Measurements from ENCODE around the gene HS2ST1.

The HS2ST1 gene

DNA sequence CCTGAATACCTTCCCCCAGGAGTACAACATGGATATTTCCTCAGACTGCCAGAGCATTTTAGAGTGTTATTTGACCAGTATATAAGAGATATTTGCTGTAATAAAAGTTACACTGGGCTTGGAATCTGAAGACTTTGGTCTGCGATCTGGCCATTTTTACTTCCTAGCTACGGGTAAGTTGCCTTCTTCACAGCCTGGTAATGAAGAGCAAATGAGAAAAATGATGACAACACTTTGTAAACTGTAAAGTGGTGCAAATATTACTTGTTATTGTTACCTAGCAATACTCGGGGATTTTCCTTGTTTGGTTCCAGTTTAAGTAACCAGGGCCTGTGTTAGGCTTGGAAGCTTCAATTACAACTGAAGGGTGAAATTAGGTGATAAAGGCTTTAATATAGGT, 233.4 kb downstream of the HS2ST1 start:
- TF ChIP-seq, protein P1, sequence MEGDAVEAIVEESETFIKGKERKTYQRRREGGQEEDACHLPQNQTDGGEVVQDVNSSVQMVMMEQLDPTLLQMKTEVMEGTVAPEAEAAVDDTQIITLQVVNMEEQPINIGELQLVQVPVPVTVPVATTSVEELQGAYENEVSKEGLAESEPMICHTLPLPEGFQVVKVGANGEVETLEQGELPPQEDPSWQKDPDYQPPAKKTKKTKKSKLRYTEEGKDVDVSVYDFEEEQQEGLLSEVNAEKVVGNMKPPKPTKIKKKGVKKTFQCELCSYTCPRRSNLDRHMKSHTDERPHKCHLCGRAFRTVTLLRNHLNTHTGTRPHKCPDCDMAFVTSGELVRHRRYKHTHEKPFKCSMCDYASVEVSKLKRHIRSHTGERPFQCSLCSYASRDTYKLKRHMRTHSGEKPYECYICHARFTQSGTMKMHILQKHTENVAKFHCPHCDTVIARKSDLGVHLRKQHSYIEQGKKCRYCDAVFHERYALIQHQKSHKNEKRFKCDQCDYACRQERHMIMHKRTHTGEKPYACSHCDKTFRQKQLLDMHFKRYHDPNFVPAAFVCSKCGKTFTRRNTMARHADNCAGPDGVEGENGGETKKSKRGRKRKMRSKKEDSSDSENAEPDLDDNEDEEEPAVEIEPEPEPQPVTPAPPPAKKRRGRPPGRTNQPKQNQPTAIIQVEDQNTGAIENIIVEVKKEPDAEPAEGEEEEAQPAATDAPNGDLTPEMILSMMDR (conservative IDR thresholded peaks at IDR 0.05; ENCODE audit: low read depth), result no peak
- ChIA-PET CTCF (interaction anchor here (0.7 kb wide), 1 partner anchor 8 kb away, joined by 3 read pairs; no protein-coding TSS in a partner anchor), POLR2A (ENCODE audit: low non-redundant PET) (no interaction called here)
- no peak overlapping the region for H3K27ac ChIP-seq
- no peak for DNase-seq (ENCODE audit: low spot score)

DNA sequence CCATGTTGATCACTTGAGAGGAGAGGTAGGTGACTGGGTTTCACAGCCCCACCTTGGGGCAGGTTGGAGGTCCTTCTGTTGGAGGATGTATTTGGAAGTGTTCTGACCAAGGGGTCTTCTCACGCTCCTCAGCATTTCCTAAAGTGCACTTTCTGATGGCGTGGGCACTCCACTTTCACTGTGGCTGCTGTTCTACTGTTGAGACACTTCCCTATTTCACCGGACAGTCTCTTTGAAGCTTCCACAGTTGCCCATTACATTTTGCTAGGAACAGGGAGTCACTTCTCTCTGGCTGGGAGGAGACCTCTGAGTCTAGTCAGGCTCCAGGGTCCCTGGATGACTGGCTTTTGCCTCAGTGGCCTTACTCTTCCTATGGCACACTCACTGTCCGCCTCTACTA, 234.2 kb downstream of the HS2ST1 start:
- no peak overlapping the region for H3K27ac ChIP-seq
- ChIA-PET POLR2A (ENCODE audit: low non-redundant PET) (no interaction called here), CTCF (no interaction called here)
- no peak for DNase-seq (ENCODE audit: low spot score)
- TF ChIP-seq, protein P1 (conservative IDR thresholded peaks at IDR 0.05; ENCODE audit: low read depth), result no peak

DNA sequence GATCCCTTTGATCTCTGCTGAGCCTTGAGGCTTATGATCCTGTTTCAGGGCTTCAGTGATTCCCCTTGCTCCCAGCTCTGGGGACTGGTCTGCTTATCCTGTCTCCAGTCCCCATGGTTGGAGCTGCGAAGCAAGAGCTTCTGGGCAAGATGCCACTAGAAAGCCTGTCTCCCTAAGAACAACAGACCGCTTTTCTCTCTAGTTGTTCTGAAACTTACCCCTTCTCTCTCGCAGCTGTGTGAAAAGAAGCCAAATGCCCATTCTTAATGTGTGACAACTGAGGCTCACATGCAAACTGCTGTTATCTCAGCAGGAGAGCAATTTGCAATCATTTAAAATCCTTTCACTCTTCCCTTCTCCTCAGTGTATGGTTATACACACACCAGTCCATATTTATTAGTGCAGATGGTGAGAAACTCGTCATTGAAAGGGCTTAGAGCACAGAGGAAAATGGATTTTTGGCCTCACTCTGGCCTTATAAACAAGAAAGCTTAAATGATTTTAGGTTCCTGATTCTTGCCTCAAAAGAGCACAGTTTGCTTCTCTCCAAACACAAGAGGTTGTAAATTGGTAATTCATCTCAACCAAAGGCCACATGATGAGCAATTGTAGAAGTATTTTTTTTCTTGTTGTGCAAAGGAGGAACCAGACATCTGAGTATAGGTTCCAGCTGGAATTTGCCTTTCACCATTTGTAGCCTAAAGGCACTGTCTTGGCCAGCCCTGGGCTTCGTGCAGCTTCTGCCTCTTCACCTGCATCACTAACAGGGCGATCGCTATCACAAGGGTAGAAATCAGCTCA, 235.0 kb downstream of the HS2ST1 start:
- CTCF ChIA-PET, result interaction anchor here (0.6 kb wide), 1 partner anchor 33 kb away, joined by 3 read pairs; no protein-coding TSS in a partner anchor
- TF ChIP-seq, protein P1 (conservative IDR thresholded peaks at IDR 0.05; ENCODE audit: low read depth), result no peak
- DNase-seq (ENCODE audit: low spot score), result peak; percentile 25
- H3K27ac ChIP-seq, result no peak overlapping the region
- POLR2A ChIA-PET (ENCODE audit: low non-redundant PET), result interaction anchor here (0.6 kb wide), 1 partner anchor 897 kb away, joined by 3 read pairs; no protein-coding TSS in a partner anchor

DNA sequence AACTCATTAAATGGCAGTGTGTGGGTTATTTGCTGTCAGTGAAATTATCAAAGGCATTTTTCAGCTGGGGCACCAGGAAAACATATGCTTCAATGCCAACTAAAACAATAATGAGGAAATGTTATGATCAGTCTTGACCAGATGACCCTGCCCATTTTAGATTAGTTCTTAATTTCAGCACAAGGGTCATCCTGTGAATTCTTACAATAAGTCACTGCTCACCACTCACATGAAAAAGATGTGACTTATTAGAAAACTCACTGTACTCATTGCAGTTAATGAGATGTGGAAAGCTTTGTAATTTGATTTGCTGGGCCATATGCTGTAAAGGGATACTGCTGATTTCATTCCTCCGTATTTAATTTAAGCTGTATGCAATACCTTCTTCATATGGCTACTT, 235.7 kb downstream of the HS2ST1 start:
- CTCF ChIA-PET, result interaction anchor here (0.6 kb wide), 1 partner anchor 34 kb away, joined by 3 read pairs; no protein-coding TSS in a partner anchor
- DNase-seq (ENCODE audit: low spot score), result no peak
- TF ChIP-seq, protein P1 (conservative IDR thresholded peaks at IDR 0.05; ENCODE audit: low read depth), result no peak
- H3K27ac ChIP-seq, result no peak overlapping the region
- POLR2A ChIA-PET (ENCODE audit: low non-redundant PET), result no interaction called here

DNA sequence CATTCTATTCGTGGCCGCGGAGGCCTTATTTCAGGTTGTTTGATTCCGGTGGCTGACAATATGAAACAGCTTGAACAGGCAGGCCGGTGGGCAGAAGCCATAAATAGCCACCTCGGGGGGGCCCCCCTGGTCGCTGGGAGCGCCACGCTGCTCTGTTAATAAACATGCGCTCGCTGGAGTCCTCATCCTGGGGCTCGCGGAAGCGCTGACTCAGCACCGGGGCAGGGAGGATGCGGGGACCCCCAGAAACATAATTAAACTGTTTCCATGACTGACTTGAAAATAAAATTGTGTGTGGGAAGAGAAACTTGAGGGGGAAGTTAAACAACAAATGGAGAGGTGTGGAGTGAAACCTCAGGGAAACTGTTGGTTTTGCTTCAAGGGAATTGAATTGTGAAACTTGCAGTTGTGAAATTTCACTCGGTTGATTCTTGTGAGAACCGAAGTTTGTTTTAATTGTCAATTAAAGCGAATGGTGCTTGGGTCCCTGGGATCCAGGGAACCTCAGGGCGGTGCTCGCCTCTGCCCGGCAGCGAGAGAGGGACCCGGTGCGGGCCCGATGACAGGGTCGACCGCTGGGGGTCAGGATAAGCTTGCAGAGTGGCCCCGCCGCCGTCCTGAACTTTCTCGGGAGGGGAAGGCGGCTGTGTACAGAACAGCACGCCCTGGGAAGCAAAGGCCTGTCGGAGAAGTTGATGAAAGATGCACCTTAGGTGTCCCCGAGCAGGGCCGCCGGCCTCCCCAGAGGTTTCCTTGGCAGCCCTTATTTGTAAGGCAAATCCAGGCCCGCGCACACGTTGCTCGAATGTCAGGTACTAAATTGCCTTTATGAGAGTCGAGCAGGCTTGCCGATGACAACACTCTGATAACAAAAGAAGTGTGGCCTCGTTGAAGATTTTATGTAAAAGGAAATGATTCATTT, 237.3 kb downstream of the HS2ST1 start:
- POLR2A ChIA-PET (ENCODE audit: low non-redundant PET), result no interaction called here
- no peak for DNase-seq (ENCODE audit: low spot score)
- TF ChIP-seq, protein P1 (conservative IDR thresholded peaks at IDR 0.05; ENCODE audit: low read depth), result no peak
- no peak overlapping the region for H3K27ac ChIP-seq
- CTCF ChIA-PET, result no interaction called here

DNA sequence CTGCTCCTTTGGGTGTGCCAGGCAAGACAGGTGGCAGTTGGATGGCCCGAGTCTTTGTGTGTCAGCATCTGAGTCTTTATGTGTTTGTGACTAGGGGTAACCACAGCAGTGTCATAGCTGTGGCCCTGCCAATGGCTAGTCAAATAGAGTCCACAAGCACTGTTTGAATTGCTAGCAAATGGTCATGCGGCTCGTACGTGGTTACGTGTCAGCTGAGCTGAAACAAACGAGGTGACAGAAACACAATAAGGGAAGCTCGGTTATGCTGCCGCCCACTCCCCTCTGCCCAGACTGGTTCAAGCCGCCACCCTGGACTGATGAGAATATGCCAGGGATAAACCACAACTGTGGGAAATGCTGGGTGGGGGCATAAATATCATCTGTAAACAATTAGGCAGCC, 239.9 kb downstream of the HS2ST1 start:
- ChIA-PET CTCF (interaction anchor here (0.8 kb wide), 1 partner anchor 12 kb away, joined by 3 read pairs; no protein-coding TSS in a partner anchor), POLR2A (ENCODE audit: low non-redundant PET) (no interaction called here)
- no peak for DNase-seq (ENCODE audit: low spot score)
- H3K27ac ChIP-seq, result no peak overlapping the region
- TF ChIP-seq, protein P1 (conservative IDR thresholded peaks at IDR 0.05; ENCODE audit: low read depth), result no peak
